Glomerular endothelial cell (primary cell): ENCODE data around the gene PTGER2. TPM values are rescaled to one million over a fixed set of nuclear protein-coding genes. Genes with fewer than 3 reads are reported as not detected.

Experiments
- DNase-seq: peaks from one replicate; pipeline ENCODE4 v3.0.0-alpha.2; 2011; ENCODE audit warnings: low read depth, low spot score; ENCODE audit errors: extremely low read depth
- total RNA-seq: library from RNA; depleted of rRNA; stranded (reverse); fragments of >200 nt; gene quantifications from 2 replicates; pipeline ENCODE4 v1.2.3, GENCODE V29; 2015

The PTGER2 gene
- total RNA-seq, 1 donor from 2014 or later: 1.9 TPM

DNA sequence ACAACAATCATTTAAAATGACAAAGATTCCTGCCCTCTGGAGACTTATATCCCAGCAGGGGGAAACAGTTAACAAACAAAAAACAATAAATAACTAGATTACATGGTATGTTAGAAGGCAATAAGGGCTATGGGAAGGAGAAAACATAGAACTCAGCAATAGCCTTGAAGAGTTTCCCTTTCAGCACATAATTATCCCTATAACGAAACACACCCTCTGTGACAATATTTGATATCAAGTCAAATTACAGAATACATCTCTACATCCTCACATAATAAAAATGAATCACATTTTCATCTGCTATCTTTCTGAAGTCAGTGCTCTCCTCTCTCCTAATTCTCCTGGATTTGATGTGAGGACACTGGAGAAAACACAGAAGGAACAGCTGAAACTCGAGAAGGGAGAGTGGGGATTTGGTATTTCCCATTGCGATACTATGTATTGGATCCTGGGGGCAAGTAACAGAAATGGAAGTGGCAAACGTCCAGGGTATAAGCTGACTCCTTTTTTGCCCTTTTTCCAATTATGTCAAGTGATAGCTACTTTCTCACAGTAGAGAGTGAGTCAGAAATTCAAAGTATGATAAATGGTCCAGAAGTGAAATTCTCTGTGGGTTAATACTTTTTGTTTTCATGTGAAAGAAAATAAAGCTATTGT lies 9.7 kb upstream of the PTGER2 start:
- no peak for DNase-seq

- DNase-seq: no peak
These were observed 9.1 kb upstream of the PTGER2 start for GRCh38 chr14:52305014-52305413.

DNA sequence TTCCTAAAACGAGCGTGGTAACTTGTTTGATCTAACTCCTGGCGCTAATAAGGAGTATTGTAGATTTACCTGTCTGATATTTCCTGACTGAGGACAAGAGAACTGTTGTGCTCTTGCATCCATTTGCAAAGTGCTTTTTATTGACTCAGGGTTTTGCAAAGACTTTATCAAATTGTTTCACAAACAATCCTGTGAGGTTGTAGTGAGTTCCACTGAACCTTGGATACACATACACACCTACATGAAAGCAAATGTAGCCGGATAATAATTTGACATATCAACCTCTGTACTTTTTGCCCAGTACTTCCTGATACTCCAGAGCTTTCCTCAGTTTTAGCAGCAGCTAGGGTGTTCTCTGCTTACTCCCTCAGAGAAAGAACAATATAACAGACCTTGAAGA lies 6.7 kb upstream of the PTGER2 start:
- DNase-seq: no peak

DNA sequence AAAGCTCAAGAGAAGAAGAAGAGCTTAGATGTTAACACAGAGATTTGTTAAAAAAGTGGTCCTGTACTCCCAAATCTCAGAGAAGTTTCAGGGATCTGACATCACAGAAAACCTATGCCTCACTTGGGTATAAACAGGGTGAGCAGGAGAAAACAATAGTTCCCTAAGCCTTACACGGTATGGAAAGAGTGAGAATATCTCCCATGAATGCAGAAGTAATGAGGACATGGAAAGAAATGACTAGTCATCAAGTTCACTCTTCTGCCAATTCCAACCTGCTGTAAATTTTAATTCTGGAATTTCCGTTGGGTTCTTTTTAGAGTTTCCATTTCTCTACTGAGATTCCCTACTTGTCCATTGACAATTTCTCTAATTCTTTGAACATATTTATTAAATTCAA lies 6.2 kb upstream of the PTGER2 start:
- no peak for DNase-seq

- no peak for DNase-seq
These were observed 3.6 kb upstream of the PTGER2 start for GRCh38 chr14:52310541-52310940.

- no peak for DNase-seq
These were observed 1.2 kb upstream of the PTGER2 start for GRCh38 chr14:52312931-52313355.

GRCh38 chr14:52313462-52313861 lies 650 bp upstream of the PTGER2 start:
- no peak for DNase-seq

DNA sequence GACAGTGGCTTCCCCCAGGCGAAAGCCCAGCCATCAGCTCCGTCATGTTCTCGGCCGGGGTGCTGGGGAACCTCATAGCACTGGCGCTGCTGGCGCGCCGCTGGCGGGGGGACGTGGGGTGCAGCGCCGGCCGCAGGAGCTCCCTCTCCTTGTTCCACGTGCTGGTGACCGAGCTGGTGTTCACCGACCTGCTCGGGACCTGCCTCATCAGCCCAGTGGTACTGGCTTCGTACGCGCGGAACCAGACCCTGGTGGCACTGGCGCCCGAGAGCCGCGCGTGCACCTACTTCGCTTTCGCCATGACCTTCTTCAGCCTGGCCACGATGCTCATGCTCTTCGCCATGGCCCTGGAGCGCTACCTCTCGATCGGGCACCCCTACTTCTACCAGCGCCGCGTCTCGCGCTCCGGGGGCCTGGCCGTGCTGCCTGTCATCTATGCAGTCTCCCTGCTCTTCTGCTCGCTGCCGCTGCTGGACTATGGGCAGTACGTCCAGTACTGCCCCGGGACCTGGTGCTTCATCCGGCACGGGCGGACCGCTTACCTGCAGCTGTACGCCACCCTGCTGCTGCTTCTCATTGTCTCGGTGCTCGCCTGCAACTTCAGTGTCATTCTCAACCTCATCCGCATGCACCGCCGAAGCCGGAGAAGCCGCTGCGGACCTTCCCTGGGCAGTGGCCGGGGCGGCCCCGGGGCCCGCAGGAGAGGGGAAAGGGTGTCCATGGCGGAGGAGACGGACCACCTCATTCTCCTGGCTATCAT lies 663 bp downstream of the PTGER2 start:
- DNase-seq: no peak

DNA sequence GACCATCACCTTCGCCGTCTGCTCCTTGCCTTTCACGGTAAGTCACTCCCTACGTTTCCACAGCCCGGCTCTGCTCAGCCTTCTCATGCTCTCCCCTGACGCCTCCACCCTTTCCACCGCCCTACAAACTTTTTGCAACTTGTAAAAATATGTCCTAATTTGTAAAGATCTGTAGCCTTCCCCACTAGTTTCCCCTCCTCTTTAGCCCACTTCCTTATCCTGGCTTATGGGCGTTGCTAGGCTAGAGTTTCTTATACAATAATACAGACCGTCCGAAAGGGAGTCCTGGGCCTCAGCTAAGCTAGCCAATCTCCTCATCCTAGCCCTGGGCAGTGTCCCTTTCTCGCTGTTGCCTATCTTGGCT lies 1.2 kb downstream of the PTGER2 start:
- no peak for DNase-seq

GRCh38 chr14:52318062-52318461 lies 4.0 kb downstream of the PTGER2 start:
- DNase-seq: no peak

GRCh38 chr14:52318826-52319645 lies 4.9 kb downstream of the PTGER2 start:
- DNase-seq: no peak

DNA sequence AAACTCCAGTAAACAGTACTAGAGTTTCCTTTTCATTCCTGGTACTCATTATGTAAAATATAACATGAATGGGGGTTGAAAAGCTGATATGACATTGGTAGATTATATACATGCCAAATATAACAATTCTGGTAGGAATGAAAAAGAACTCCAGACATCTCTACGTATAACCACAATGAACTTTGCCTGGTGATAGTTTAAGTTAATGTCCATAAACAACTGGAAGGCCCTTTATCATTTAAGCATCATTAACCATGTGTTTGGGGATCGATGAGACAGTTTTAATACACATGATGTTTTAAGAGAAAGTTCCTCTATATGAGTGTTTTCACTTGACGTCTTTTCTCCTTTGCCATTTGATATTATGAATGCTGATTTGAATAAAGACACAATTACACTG lies 5.8 kb downstream of the PTGER2 start:
- DNase-seq: no peak

DNA sequence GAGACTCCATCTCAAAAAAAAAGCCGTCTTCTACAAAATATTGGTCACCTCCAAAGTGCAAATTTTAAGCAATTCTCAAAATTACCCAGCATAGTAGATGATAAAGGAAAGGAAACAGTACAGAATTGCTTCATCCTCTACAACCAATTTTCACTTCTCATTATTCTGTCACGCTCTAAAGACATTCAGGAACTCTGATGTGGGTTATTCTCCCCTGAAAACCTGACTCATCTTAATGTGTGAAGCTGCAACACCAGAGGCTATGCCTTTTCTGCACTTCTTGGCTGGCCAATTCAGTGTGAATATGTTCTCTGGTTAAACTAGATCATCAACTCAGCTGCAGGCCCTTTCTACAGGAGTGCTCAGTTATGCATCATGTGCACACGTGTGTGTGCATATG lies 11.0 kb downstream of the PTGER2 start:
- DNase-seq: no peak

DNA sequence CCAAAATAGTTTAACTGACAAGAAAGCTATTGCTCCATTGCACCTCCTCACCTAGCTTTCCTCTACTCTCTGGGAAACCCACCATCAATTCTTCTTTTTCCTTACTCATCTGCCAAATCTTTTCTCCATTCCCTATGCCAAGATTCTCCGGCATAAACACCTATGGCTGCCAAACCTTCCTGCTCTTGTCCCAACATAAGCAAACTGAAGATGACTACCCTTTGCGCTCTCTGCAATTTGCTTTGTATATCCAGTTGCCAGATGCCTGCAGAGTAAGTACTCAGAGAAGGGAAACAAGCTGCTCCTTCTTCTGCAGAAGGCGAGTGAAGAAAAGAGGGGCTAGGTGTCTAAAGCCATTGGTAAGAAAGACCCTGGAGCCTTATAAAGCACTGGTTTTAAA lies 11.5 kb downstream of the PTGER2 start:
- no peak for DNase-seq

GRCh38 chr14:52327374-52328226 lies 13.5 kb downstream of the PTGER2 start:
- no peak for DNase-seq

- no peak for DNase-seq
These were observed 14.2 kb downstream of the PTGER2 start for GRCh38 chr14:52328276-52328675.

DNA sequence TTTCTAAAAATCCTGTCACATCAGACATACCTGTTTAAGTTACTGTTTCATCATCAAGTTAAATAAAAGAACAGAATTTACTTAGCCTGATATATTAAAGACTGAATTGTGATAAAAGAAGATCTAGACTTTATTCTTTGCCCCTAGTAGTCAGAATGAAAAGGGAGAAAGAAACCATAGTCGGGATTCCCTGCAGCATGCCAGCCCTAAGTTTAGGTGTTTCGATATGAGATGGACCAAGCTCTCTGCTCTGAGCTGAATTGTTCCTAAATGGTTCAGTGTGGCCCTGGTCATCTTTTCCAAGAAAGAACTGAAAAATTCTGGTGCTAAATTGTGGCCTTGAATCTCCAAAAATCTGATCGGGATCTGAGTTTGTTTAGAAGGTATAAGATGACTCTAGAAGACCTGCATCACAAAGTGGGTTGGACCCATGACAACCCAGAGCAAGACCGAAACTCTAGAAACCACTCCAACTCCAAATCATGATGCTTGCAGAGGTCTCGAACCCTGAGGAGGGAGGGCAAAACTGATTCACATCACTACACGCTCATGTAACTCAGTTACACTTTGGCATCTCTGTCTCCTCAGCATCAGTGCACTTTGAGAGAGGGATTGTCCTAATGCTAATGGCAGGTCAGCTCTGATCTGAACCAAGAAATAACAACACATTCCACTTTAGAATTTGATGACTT lies 15.7 kb downstream of the PTGER2 start:
- DNase-seq: no peak

GRCh38 chr14:52332269-52332668 lies 18.2 kb downstream of the PTGER2 start:
- DNase-seq: no peak

DNA sequence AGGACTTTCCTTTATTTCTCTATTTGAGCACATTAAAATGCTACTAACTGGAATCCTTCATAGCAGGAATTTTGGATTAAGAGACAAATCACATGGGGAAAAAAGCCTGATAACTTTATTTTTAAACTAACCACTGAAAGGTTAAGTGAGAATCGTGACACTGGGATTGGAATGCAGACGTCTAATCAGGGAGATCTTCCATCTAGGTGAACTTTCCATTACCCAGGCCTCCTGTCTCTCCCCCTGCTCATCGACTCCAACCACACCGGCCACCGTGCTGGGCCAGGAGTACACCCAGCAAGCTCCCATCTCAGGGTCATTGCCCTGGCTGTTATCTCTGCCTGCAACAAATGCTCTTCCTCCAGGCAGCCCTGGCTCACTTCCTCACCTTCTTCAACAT lies 19.0 kb downstream of the PTGER2 start:
- DNase-seq: no peak
